Activated T-cell treated with anti-CD3 and anti-CD28 coated beads, Interleukin-2, amount 50 U/mL, for 48 hours (primary cell): ENCODE results near the gene FCN2.

Source experiments
- DNase-seq, 2 experiments: peaks; one replicate each; pipeline ENCODE4 v3.0.0-alpha.2; 2020

Gene FCN2

DNA sequence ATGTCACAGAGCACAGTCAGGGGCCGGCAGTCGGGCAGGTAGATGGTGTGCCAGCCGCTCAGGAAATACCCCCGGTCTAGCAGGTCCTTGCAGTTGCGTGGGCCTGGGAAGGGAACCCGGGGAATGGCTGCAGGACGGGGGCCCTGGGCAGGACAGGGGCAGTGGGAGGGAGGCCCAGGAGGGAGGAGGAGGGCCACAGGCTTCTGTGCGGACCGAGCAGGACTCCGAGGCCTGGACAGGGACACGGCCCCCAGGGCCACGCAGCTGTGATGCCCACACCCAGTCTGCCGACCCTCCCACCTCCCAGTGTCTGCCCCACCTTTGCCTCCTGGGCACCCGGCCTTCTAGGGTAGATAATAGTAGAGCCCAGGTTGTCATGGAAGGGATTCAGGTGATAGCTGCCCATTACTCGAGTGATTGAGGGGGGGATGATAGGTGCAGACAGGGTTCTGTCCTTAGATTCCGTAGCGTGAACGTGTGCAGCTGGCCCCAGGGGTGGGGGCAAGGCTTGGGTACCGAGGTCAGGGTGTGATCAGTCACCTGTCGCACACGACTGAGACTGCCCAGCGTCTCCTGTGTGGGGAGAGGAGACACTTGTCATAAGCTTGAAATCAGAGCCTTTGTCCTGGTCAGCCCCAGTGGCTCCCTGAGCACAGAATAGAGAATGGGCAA is 32.6 kb downstream of the FCN2 start:
- no peak for DNase-seq

DNA sequence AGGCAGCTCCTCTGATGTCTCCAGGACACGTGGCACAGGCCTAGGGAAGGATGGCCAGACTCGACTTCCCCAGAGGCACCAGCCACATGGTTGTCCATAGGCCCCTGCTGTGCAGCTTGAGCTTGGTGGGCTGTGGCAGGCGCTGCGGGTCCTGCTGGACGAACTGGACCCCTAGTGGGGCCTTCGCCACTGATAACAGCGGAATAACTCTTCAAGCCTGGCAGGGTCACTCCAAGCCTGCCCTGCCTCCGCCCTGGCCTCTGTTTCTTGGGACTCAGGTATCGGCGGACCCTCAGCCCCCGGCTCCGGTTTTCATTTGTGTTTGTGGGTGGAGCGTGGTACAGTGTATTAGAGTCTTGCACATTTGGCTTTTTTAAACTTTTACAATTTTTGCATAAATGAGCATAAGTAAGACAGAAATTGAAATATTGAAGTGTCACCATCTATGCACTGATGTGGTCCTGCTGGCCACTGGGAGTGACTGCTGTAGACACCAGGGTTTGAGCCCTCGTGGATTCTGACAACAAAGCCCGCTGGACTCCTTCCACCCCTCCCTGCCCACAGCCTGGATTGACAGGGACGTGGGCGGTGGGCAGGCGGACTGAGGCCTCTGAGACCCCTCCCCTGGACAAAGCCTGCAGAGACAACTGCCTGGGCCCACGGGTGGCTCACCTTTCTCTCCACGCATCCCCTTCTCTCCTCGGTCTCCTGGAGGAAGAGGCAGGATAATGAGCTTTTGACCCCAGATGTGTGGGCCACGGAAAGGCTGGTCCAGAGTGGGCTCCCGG is 33.3 kb downstream of the FCN2 start:
- DNase-seq = no peak

DNA sequence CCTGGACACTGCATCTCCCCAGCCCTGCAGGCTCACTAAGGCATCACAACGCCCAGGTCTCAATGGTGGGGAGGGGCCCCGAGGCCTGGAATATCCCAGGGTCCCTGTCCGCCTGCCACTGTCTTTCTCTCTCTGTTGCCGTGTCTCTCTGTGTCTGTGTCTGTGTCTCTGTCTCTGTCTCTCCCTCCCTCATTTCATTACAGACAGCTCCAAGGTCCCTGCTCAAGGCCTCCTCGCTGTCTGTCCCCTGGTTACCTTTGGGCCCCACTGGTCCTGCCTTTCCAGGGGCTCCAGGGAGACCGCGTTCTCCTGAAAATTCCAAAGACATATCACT is 33.9 kb downstream of the FCN2 start:
- no peak for DNase-seq

DNA sequence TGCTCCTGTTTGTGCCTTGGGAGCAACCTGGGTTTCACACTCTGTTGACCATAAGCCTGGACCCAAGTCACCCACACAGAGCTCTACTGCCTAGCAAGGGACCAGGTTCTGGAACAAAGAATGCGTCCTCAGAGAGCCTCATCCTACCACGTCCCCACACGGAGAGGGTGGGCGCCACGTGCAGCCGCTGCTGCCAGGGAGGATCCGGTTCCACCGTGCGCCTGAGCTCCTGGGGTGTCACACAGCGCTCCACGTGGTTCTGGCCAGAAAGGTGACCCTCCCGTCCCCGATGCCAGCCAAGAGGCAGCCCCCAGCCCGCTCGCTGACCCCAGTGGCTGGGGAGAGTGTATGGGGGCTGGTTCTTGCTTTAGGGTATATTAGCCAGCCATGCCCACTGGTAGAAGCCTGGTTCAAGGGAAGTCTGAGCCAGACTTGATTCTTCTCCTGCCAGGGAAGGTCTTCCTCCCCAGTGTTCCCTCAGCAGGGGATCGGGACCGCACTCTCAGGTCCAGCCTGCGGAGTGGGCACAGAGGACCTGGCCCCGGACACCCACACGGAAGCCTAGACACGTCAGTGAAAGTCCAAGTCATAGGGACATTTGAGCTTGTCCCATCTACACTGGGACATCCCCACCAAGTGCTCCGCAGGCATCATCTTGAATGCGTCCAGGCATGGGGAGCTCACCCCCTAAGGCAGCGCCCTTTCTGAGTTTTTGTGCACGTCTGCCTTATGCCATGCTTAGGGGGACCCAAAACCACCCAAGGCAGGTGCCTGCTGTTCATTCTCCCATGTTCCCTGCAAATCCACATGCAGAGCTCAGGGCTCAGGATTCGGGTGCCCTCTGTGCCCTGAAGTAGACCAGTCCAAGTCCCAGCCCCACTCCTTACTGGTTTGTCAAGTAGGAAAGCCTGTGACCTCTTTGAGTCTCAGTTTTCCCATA is 34.7 kb downstream of the FCN2 start:
- DNase-seq = no peak

DNA sequence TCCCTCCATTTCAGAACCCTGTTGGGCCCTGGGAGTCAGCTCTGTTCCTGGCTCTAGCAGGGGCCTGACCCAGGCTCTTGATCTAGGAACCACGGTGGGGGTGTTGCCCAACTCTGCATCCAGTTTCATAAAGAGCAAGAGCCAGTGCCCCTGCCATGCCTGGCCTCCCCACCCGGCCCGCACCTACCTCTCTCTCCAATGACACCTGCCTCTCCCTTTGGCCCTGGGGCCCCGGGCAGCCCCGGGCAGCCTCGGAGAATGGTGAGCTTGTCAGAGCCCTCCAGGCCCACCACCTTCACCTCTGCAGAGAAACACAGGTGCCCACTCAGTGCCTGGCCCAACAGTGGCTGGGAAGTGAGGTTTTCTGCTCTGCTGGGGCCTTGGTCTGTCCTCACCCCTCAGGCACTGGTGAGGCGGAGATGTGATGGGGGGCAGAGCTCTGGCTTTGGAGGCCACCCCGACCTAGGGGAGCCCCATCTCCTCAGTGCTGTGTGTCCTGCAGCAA is 35.6 kb downstream of the FCN2 start:
- DNase-seq = no peak

DNA sequence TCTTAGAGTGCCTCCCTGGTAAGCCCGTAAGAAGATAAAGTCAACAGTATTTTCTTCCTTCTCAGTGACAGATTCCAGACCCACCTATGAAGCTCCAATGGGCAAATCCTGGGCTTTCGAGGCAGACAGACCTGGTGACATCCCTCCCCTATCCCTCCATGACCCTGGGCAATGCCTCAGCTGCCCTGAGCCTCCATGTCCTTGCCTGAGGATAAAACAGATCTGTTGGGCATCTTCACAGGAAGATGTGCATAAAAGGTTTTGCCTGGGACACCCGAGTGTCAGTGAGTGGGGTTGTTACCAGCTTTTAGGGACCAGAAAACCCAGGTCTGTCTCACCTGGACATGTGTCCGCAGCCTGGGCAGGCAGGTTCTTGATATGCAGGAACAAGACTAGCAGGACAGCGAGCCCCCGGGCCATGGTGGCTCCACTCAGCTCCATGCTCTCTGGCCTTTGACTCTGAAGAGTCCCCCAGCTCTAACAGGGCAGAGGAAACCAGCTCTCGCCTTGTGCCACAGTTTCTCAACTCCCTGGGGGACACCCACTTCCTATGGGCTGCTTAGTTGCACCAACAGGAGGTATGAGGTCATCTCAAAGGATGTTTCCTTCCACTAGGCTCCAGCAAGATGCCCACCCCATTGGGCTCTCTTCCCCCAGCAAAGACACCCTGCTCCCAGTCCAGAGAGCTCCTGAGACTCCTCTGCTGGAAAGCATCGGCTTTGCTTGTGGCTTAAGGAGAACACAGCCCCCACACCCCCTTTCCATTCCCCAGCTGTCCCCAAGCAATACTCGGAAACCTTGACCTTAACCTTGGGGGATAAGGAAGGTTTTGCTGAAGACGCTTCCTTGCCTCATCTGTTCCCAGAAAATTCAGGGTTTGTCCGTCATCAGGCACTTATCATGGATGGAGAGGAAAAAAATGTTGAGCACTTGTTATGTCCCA is 37.1 kb downstream of the FCN2 start, which contains the start of gene FCN1:
TSS of gene FCN1 (minus strand) at position 482 of the 943 bp plus-strand sequence. CDS start at position 441, 41 bp downstream.
- no peak for DNase-seq

DNA sequence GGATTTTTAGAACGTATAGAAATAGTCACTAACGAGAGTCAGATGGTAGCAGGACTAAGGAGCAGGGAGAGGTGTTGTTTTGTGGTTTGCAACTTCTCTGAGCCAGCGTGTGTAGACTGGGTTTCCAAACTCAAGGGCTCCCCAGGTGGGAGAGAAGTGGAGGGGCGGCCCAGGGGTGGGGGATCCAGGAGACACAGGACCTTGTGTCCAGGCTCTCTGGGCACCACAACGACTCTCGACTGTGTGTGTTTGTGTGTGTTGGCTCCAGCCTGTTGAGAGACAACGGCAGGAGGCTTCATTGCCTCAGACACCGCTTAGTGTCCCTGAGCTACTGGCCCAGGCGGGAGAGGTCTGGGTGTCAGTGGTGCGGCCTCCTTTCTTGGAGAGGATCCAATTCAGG is 38.0 kb downstream of the FCN2 start:
- no peak for DNase-seq

DNA sequence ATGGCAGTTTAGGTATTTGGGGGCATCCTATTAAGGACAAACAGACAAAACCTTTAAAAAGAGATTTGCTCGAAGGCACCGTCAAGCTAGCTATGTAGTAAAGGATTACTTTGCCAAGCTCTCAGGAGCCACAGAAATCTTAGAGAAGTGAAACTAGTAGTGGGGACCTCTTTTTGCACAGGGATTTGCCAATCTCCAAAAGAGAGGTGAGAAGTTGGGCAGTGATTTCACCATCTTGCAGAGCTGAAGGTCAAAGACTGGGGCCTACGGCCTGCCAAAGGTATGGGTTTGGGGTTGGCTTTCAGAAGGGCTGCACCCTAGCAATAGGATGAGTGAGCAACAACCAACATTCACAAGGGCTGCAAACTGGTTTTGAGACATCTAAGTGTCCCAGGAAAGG is 38.7 kb downstream of the FCN2 start:
- DNase-seq = no peak

DNA sequence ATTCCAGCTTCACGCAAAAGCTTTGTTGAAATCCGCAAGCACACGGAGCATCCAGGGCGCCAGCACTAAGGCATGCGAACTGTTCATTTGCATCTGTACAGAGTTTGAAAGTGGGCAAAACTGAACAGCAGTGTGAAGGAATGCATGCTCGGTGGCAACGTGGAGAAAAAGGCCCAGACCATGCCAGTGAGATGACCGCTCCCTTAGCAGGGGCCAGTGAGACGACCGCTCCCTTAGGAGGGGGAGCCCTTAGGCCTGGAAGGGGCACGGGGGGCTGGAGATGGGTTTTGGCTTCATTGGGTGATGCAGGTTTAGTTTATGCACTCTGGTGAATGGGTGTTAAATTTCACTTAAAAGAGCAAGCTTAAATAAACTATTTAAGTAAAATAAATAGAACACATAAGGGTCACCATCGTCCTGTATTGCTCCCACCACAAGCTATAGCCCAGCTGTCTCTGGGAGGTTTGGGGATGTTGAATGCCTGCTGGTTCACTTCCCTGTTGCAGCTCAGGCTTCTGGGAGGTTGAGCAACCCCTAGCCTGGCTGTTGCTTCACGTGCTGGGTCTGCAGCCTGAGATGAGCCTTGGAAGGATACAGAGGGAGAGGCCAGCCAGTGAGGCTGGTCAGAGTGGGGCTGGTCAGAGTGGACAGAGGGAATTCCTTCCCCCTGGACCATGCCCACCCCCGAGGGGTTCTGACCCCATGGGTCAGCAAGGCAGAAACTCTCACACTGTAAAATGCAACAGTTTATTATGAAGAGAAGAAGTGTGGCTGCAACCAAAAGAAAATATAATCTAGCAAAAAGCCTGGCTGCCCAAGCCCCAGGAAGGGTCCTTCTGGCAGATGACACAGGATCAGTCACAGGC is 41.7 kb downstream of the FCN2 start:
- DNase-seq = no peak

DNA sequence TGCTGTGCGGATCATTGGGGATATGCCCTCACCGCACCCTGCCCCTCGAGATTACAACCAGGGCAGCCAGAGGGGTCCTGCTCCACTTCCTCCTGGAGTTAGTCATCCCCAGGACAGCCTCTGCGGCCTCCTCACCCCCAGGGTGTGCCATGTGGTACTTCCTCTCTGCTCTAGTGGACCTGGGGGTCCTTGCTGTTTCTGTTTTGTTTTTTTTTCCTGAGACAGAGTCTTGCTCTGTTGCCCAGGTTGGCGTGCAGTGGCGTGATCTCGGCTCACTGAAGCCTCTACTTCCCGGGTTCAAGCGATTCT is 42.3 kb downstream of the FCN2 start:
- no peak for DNase-seq

DNA sequence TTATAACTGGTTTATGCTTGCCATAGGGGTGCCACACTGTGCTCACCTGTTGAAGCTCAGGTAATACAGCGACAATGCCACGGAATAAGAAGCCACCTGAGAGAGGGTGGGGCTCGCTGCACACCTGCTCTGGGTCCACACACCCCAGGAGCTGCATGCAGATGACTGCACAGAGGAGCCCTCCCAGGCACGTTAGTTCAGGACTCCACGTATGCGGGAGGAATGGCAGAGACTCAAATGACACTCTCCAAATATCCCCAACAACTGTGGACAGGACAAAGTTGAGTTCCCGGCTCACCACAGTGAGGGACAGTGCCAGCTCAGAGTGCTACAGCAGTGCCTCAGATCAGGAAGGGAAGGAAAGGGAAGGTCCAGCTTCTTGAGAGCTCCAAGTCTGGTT is 42.9 kb downstream of the FCN2 start:
- DNase-seq = no peak

DNA sequence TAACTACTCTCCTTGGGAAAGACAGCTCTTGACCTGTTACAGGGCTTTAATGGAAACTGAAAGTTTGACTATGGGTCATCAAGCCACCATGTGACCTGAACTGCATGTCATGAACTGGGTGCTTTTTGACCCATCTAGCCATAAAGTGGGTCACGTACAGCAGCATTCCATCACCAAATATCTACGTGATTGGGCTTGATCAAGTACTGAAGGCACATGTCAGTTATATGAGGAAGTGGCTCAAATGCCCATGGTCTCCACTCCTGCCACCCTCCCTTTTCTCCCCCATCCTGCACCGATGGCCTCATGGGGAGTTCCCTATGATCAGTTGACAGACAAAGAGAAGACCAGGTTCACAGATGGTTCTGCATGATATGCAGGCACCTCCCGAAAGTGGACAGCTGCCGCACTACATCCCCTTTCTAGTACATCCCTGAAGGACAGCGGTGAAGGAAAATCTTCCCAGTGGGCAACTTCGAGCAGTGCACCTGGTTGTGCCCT is 44.5 kb downstream of the FCN2 start:
- no peak for DNase-seq

DNA sequence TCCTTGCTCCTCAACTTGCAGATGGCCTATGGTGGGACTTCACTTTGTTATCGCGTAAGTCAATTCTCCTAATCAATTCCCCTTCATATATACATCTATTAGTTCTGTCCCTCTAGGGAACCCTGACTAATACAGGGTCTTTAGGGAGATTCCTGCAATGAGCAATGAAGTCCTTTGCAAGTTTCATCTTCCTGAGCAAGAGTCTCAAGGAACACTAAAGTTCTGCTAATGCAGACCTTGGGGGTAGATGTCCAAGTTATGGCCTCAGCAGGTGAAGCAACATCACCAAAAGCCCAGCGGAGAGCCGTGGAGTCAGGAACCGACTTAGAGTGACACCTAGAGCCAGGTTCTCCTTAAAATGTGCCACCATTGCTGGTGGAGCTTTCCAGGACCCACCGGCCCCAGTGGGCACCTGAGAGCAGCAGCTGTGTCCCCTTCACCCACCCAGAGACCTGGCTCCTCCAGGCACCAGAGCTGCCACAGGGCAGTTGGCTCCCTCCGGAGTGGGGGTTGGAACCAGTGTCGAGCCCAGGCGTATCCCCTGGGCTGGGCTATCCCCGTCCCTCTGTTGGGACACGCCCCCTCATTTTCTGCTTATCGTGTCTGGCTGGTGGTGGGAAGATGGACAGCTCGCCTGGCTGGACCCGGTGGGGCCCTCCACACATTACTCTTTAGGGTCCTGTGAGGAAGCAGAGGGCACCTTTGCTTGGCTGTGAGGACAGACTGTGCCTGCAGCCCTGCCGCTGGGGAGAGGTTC is 48.0 kb downstream of the FCN2 start:
- no peak for DNase-seq

DNA sequence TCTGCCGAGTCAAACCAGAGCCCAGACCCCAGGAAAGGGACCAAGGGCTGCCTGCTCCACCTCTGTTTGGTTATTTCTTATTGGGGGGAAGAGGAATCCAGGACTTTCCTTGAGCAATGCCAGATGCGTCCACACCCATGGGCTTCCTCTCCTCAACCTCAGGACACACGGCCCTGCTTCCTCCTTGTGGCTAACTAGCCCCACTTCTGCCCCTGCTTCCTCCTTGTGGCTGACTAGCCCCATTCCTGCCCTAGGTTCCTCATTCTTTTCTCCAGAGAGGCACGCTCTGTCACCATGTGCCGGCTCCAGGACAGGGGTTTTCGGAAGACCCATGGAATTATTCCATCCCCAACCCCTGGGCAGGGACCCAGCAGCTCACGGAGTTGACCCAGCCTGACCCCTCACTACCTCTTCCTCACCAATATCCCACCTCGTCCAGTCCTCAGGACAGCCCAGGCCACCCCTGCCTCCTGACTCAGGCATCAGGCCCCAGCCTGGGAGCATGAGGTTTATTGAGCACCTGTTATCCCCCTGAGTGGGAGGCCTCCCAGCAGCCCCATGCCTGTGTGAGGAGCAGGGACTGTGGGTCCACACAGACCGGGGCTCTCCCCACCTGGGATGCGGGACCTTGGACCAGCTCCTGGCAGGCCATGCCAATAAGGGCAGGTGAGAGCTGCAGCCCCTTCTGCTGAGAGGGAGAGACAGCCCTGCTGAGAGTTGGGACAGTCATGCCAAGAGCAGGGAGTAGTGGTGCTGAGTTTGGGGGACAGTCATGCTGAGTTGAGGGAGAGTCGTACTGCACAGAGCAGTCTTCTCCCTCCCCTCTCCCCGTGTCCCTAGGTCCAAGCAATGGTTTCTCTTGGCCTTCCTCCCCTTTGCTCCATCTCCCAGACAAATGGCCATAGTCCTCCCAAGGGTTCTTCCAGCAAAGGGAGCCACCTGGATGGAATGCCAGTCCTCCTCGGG is 48.9 kb downstream of the FCN2 start:
- no peak for DNase-seq

DNA sequence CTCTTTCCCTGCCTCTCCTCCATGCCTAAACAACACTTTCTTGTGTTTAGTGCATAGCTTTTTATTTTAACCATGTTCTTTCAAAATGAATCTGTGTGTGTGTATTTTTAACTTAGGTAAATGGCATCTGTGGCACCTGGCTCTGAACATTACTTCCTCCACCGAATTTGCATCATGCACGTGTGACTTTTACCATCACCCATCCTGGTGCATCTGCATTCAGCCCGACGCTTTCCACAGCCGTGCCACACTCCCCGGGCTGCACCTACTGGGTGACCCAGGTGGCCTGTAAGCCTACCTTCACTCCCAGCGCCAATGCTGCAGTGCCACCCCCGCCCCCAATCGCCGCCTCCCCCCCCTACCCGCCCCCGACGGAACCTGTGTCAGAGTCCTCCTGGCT is 49.8 kb downstream of the FCN2 start:
- DNase-seq = no peak

DNA sequence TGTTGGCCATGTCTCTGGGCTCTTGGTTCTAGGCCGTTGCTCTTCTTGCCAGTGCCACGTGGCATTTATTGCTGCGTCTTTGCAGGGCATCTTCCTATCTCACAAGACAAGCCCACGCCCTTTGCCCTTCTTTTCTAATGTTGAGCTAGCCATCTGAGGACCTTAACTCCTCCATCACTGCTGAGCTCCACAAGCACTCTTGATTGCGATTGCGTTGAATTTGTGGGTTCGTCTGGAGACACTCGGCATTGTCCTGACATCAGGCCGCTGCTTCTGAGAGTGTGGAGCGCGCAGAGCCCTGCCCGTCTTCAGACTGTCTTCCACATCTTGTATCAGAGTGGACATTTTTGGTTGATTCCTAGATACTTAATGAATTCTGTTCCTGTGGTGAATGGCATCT is 51.6 kb downstream of the FCN2 start:
- DNase-seq = no peak

DNA sequence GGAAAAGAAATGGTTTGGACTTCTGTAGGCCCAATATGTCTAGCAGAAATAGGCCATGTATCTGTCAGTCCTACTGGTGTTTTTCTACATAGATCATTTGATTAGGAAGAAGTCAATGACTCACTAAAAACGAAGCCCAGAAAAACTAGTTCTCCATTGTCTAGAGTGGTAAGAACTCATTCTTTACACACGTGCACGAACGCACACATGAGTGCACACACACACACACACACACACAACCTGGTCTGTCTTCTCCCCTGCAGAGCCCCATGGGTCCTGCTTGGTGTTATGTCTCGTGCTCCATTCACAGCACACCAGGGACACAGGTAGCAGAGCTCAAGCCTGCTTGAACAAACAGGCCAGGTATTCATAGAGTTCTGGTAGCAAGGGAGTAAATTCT is 52.0 kb downstream of the FCN2 start:
- DNase-seq = no peak

DNA sequence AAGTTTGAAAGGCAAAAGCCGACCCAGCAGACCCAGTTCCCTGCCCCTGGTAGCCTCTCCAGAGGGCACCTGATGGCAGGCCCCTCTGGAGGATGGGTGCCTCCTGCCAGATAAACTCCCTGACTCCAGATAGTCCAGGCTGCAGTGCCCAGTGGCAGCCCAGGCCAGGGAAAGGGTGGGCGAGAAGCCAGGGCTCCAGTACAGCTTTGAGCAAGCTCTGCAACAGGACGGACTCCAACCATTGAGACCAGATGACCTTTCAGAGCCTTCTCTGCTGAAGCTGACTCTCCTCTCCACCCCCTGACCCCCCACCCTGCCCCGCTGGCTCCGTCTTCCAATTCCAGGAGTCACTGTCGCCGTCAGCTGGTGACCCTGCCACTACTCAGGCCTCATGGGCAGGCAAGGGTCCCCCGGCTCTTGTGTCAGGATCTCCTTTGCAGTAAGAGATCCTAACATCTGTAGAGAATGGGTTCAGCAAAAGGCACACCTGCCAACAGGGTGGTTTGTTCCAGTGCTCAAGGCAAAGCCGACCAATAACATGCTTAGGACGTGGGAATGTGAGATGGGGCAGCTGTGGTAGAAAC is 52.6 kb downstream of the FCN2 start:
- no peak for DNase-seq
